HepG2 (cell line): ENCODE data around the gene ZNF485. TPM values are rescaled to one million over a fixed set of nuclear protein-coding genes. Genes with fewer than 3 reads are reported as not detected.

Source experiments
- ATAC-seq: fragments of 200-7000 bp; cut with Tn5 transposase; 3 replicates; pipeline ENCODE4 v1.9.1; 2020; ENCODE audit warnings: mild to moderate bottlenecking, moderate library complexity
- BruUV-seq: library from RNA; stranded (reverse); fragments of 400-500 nt; replicated peaks from 2 replicates; lab custom pipeline; 2021; lab: Mats Ljungman, UMichigan
- CTCF ChIA-PET: fragments of 300-600 bp; formaldehyde crosslinking; extraction: SDS; loops from one replicate; lab custom pipeline; 2021; ENCODE audit warnings: low total read pairs, inconsistent platforms, low intra/inter-chr PET ratio; lab: Yijun Ruan, JAX
- POLR2A ChIA-PET: fragments of 350-600 bp; sonication (Branson Sonifier 250); formaldehyde crosslinking; loops from one replicate; lab custom pipeline; 2020; ENCODE audit warnings: antibody characterized with exemption, inconsistent platforms; lab: Yijun Ruan, JAX
- DNase-seq: peaks from one replicate; pipeline ENCODE4 v3.0.0-alpha.2; 2015; ENCODE audit warnings: low spot score
- FAIRE-seq: peaks from 3 replicates; lab custom pipeline; 2011; peaks lifted over from hg19 to GRCh38; lab: Jason Lieb, UNC
- H2AFZ ChIP-seq: one replicate; pipeline ENCODE4 v1.6.1; 2011; ENCODE audit warnings: low read length, inconsistent platforms
- H3K27ac ChIP-seq: fragments of 300-600 bp; 3 replicates; pipeline ENCODE4 v1.8.0; 2011; ENCODE audit warnings: mixed run types, mild to moderate bottlenecking, mixed read lengths, low read length, inconsistent platforms; ENCODE audit not compliant: insufficient read depth; ENCODE audit errors: extremely low read length
- H3K27me3 ChIP-seq, 2 experiments: fragments of 200-600 bp in 1 of 2; 2 replicates in 1 of 2; 3 replicates in 1 of 2; pipeline versions ENCODE4 v1.6.0 to v1.8.0; 2011; ENCODE audit warnings: low read length in 2 of 2, mild to moderate bottlenecking in 2 of 2, moderate library complexity in 2 of 2, inconsistent platforms in 1 of 2; ENCODE audit not compliant: insufficient read depth in 2 of 2, control insufficient read depth in 1 of 2
- H3K36me3 ChIP-seq, 2 experiments: fragments of 200-600 bp in 1 of 2; replicated peaks in 1 of 2; 2 replicates in 1 of 2; 3 replicates in 1 of 2; pipeline versions ENCODE4 v1.5.1 to v1.8.0; 2011; ENCODE audit warnings: low read length in 2 of 2, inconsistent platforms in 1 of 2; ENCODE audit not compliant: insufficient read depth in 2 of 2, control insufficient read depth in 1 of 2
- H3K4me1 ChIP-seq: 2 replicates; pipeline ENCODE4 v1.5.1; 2012; ENCODE audit warnings: low read length, inconsistent platforms; ENCODE audit not compliant: insufficient read depth
- H3K4me2 ChIP-seq: 2 replicates; pipeline ENCODE4 v1.6.0; 2011; ENCODE audit warnings: low read depth, low read length, inconsistent platforms
- H3K4me3 ChIP-seq, 3 experiments: fragments of 200-600 bp in 1 of 3; sonication (generic), shearing (Covaris generic) in 1 of 3; replicated peaks in 1 of 3; 2 replicates each; pipeline ENCODE4 v1.5.1; 2011 to 2016; ENCODE audit warnings: low read length in 3 of 3, inconsistent platforms in 2 of 3, low read depth in 2 of 3, mild to moderate bottlenecking in 2 of 3, control low read depth in 1 of 3, mixed read lengths in 1 of 3; ENCODE audit not compliant: insufficient read depth in 1 of 3
- H3K79me2 ChIP-seq: one replicate; pipeline ENCODE4 v1.6.1; 2011; ENCODE audit warnings: low read length, inconsistent platforms; ENCODE audit not compliant: insufficient read depth
- H3K9ac ChIP-seq: 2 replicates; pipeline ENCODE4 v1.6.0; 2011; ENCODE audit warnings: mild to moderate bottlenecking, low read depth, low read length, inconsistent platforms; ENCODE audit not compliant: insufficient read depth
- H3K9me3 ChIP-seq: 2 replicates; pipeline ENCODE4 v1.5.1; 2012; ENCODE audit warnings: mild to moderate bottlenecking, low read length
- H4K20me1 ChIP-seq: 2 replicates; pipeline ENCODE4 v1.6.0; 2011; ENCODE audit warnings: inconsistent platforms, mild to moderate bottlenecking, low read length, moderate library complexity; ENCODE audit not compliant: insufficient read depth
- CEBPB ChIP-seq: IDR thresholded peaks from 2 replicates; pipeline ENCODE4 v1.6.1; 2011; ENCODE audit warnings: low read depth, low read length, improper control_type of control experiment, borderline replicate concordance
- CREM ChIP-seq, 2 experiments: sonication (generic) in 1 of 2; formaldehyde crosslinking in 1 of 2; IDR thresholded peaks; 2 replicates each; pipeline versions ENCODE4 v1.4.0 to v1.6.1; 2016 to 2020; ENCODE audit warnings: antibody characterized with exemption in 1 of 2, mild to moderate bottlenecking in 1 of 2, missing genetic modification reagents in 1 of 2
- ETV6 ChIP-seq: sonication (generic); formaldehyde crosslinking; conservative IDR thresholded peaks from 2 replicates; pipeline ENCODE4 v1.4.0; 2020; ENCODE audit warnings: missing genetic modification reagents
- FUBP1 ChIP-seq: sonication (generic); formaldehyde crosslinking; IDR thresholded peaks from 2 replicates; pipeline ENCODE4 v1.5.1; 2020; ENCODE audit warnings: missing genetic modification reagents, mild to moderate bottlenecking, borderline replicate concordance
- GPBP1L1 ChIP-seq: sonication (generic); formaldehyde crosslinking; IDR thresholded peaks from 2 replicates; pipeline ENCODE4 v1.5.0; 2020; ENCODE audit warnings: mild to moderate bottlenecking, missing genetic modification reagents
- HDAC1 ChIP-seq: sonication (generic); formaldehyde crosslinking; IDR thresholded peaks from 2 replicates; pipeline ENCODE4 v1.5.1; 2020; ENCODE audit warnings: mild to moderate bottlenecking, missing genetic modification reagents
- IRX3 ChIP-seq: sonication (generic); formaldehyde crosslinking; IDR thresholded peaks from 2 replicates; pipeline ENCODE4 v1.8.1; 2023; ENCODE audit warnings: mild to moderate bottlenecking, low read depth, missing genetic modification reagents, borderline replicate concordance
- KDM2A ChIP-seq: sonication (generic); formaldehyde crosslinking; IDR thresholded peaks from 2 replicates; pipeline ENCODE4 v1.4.0; 2020; ENCODE audit warnings: low read depth, missing genetic modification reagents, borderline replicate concordance
- MIXL1 ChIP-seq: IDR thresholded peaks from 2 replicates; pipeline ENCODE4 v1.6.1; 2016
- SUZ12 ChIP-seq: fragments of 150-350 bp; IDR thresholded peaks from 2 replicates; pipeline ENCODE4 v1.6.1; 2014; ENCODE audit warnings: low read depth, low read length
- TAF15 ChIP-seq: fragments of 200-400 bp; formaldehyde crosslinking; IDR thresholded peaks from one replicate; pipeline ENCODE4 v1.6.1; 2018; ENCODE audit warnings: mild to moderate bottlenecking, low read depth, low read length; ENCODE audit not compliant: poor library complexity, severe bottlenecking
- ZFP62 ChIP-seq: sonication (generic); formaldehyde crosslinking; IDR thresholded peaks from 2 replicates; pipeline ENCODE4 v1.4.0; 2020; ENCODE audit warnings: missing genetic modification reagents
- ZNF3 ChIP-seq: IDR thresholded peaks from 2 replicates; pipeline ENCODE4 v1.7.0; 2017; ENCODE audit warnings: inconsistent platforms
- ZNF382 ChIP-seq: sonication (generic); formaldehyde crosslinking; IDR thresholded peaks from 2 replicates; pipeline ENCODE4 v1.5.0; 2020; ENCODE audit warnings: missing genetic modification reagents, mild to moderate bottlenecking, borderline replicate concordance
- ZNF501 ChIP-seq: sonication (generic); formaldehyde crosslinking; IDR thresholded peaks from 2 replicates; pipeline ENCODE4 v1.5.1; 2020; ENCODE audit warnings: mild to moderate bottlenecking, moderate library complexity, missing genetic modification reagents
- ZNF670 ChIP-seq: sonication (generic); formaldehyde crosslinking; IDR thresholded peaks from 2 replicates; pipeline ENCODE4 v1.8.0; 2022; ENCODE audit warnings: mild to moderate bottlenecking, missing genetic modification reagents, borderline replicate concordance
- ZNF790 ChIP-seq: sonication (generic); formaldehyde crosslinking; IDR thresholded peaks from 2 replicates; pipeline ENCODE4 v1.8.0; 2022; ENCODE audit warnings: missing genetic modification reagents, mild to moderate bottlenecking, borderline replicate concordance
- WGBS: methylation state at CpG from one replicate; pipeline ENCODE4 v1.1.6; 2017; ENCODE audit warnings: low lambda C conversion rate; 5-methylcytosine and 5-hydroxymethylcytosine counted together
- in situ Hi-C: cut with HindIII; loops from 2 replicates; pipeline ENCODE4 v1.10.0; 2017; ENCODE audit warnings: low pct_unique_long_range_greater_than_20kb; ENCODE audit not compliant: extremely low pct_ligation_motif_present
- intact Hi-C: fragments of 100-400 bp; cut with micrococcal nuclease; formaldehyde crosslinking; loops from one replicate; pipeline ENCODE4 v1.10.0; 2022; ENCODE audit not compliant: unreplicated experiment
- polyA plus RNA-seq, 8 experiments: library from polyadenylated mRNA; depleted of rRNA in 3 of 8; stranded (reverse) in 7 of 8; unstranded in 1 of 8; fragments of >200 nt; fragmentation: Illumina TruSeq in 4 of 8; extraction: Trizol in 4 of 8; gene quantifications; 2 replicates each; pipeline versions ENCODE4 v1.2.1 to v1.2.3, GENCODE V29; 2011 to 2016; ENCODE audit warnings: low read depth in 4 of 8, missing spikeins in 1 of 8, mixed read lengths in 1 of 8; ENCODE audit not compliant: insufficient read depth in 1 of 8
- total RNA-seq, 5 experiments: library from RNA; depleted of rRNA; stranded (reverse); fragments of >200 nt; fragmentation: Illumina TruSeq; extraction: Trizol; gene quantifications; 2 replicates each; pipeline ENCODE4 v1.2.3, GENCODE V29; 2016; ENCODE audit warnings: low read depth in 1 of 5

The ZNF485 gene
- total and polyA plus RNA-seq, 2 of the 13 experiments (the other 11 are each of a cell fraction or from before 2014, with no cell fraction given), result 1.4 to 3.3 TPM

GRCh38 chr10:43649185-43649523 lies 42.9 kb downstream of the ZNF485 start:
- POLR2A ChIA-PET, result interaction anchor here (0.6 to 2.2 kb wide), 2 partner anchors 17 to 42 kb away, joined by 4 read pairs; no protein-coding TSS in a partner anchor
- TF ChIP-seq ZNF670 (0 out of 2 replicates have a peak, but pooled peaks have one; percentile 27), ZNF790 (CRISPR knock-in tag) (0 out of 2 replicates have a peak, but pooled peaks have one; percentile 17), ZNF501 (0 out of 2 replicates have a peak, but pooled peaks have one; percentile 18), ZNF3 (CRISPR knock-in tag) (no peak), HDAC1 (0 out of 2 replicates have a peak, but pooled peaks have one; percentile 17), KDM2A (0 out of 2 replicates have a peak, but pooled peaks have one; percentile 7), CREM (IDR thresholded peaks at IDR 0.05) (0 out of 2 replicates have a peak, but pooled peaks have one; percentile 2), CREM (CRISPR knock-in tag; IDR thresholded peaks at IDR 0.05) (no peak), ZNF382 (CRISPR knock-in tag) (no peak), TAF15 (no peak)
- TF ChIP-seq, all 625 proteins: peak for 6
- H3K36me3 ChIP-seq, result 0 out of 5 replicates have a peak, but pooled peaks cover 0 to 4% of the 10 kb centered on the region in 2 experiments
- 17% methylated on average over 12 of the region's 14 CpGs for WGBS
- no TSS peak for BruUV-seq
- peak overlapping the region; percentile 84 for H3K4me2 ChIP-seq
- H3K4me1 ChIP-seq, result peaks cover 30% of the 10 kb centered on the region
- H4K20me1 ChIP-seq, result no peaks in the 10 kb centered on the region
- H3K27me3 ChIP-seq, result peaks cover 3 to 8% of the 10 kb centered on the region in 2 experiments; a peak in 4 of 5 replicates
- H3K9ac ChIP-seq, result peak overlapping the region; percentile 72; the same call in 1 of the 2 replicates
- no peaks in the 10 kb centered on the region for H3K9me3 ChIP-seq
- H3K79me2 ChIP-seq, result no peaks in the 10 kb centered on the region
- FAIRE-seq (no peak), DNase-seq (no peak), ATAC-seq (peak; percentile 19)
- in situ Hi-C loops, result no loop called here
- CTCF ChIA-PET, result no interaction called here
- intact Hi-C loops, result no loop called here
- H3K27ac ChIP-seq, result no peak overlapping the region
- peak overlapping the region; percentile 54 to 70 (median 57) for H3K4me3 ChIP-seq
- peak overlapping the region; percentile 93 for H2AFZ ChIP-seq

- no peak overlapping the region for H3K4me2 ChIP-seq
- ChIA-PET POLR2A (no interaction called here), CTCF (no interaction called here)
- no peaks in the 10 kb centered on the region for H3K79me2 ChIP-seq
- H3K27me3 ChIP-seq, result peaks cover 3 to 8% of the 10 kb centered on the region in 2 experiments; a peak in 3 of 5 replicates
- no peak overlapping the region for H2AFZ ChIP-seq
- no peaks in the 10 kb centered on the region for H3K36me3 ChIP-seq
- ATAC-seq (no peak), FAIRE-seq (no peak), DNase-seq (no peak)
- no peak overlapping the region for H3K27ac ChIP-seq
- H3K9ac ChIP-seq, result no peak overlapping the region
- WGBS, result 61% methylated on average over 2 of the region's 2 CpGs
- in situ Hi-C loops (no loop called here), intact Hi-C loops (no loop called here)
- BruUV-seq, result no TSS peak
- no peaks in the 10 kb centered on the region for H4K20me1 ChIP-seq
- H3K4me3 ChIP-seq, result no peak overlapping the region
- H3K9me3 ChIP-seq, result no peaks in the 10 kb centered on the region
- peaks cover 20% of the 10 kb centered on the region for H3K4me1 ChIP-seq
- TF ChIP-seq FUBP1 (CRISPR knock-in tag) (no peak), GPBP1L1 (no peak), ETV6 (CRISPR knock-in tag) (no peak), ZFP62 (CRISPR knock-in tag) (no peak), IRX3 (no peak), MIXL1 (CRISPR knock-in tag) (no peak), SUZ12 (no peak), CEBPB (no peak)
Observed at GRCh38 chr10:43653746-43654145, 47.5 kb downstream of the ZNF485 start.
